BLaER1 treated with 17β-estradiol and CSF1 and Interleukin-3, amounts not matched to agents 10 nM and 100 nM (cell line): ENCODE data around the gene SMIM24.
"Not testable (repeated sequence)": the region's sequence is repeated elsewhere in the genome, so short reads cannot be mapped to it uniquely, and the experiment has no call there.

Experiments used
- H3K27ac ChIP-seq, 11 experiments: shearing (Covaris generic); formaldehyde crosslinking; 2 replicates each; pipeline ENCODE4 v1.8.1; 2022
- H3K27me3 ChIP-seq, 11 experiments: shearing (Covaris generic); formaldehyde crosslinking; 2 replicates each; pipeline ENCODE4 v1.8.1; 2022
- H3K36me3 ChIP-seq, 11 experiments: shearing (Covaris generic); formaldehyde crosslinking; 2 replicates each; pipeline ENCODE4 v1.8.1; 2022
- H3K4me1 ChIP-seq, 10 experiments: shearing (Covaris generic); formaldehyde crosslinking; 2 replicates each; pipeline ENCODE4 v1.8.1; 2022
- H3K4me2 ChIP-seq, 11 experiments: shearing (Covaris generic); formaldehyde crosslinking; 2 replicates each; pipeline ENCODE4 v1.8.1; 2022
- H3K4me3 ChIP-seq, 10 experiments: shearing (Covaris generic); formaldehyde crosslinking; 2 replicates each; pipeline ENCODE4 v1.8.1; 2022
- H3K9ac ChIP-seq, 11 experiments: shearing (Covaris generic); formaldehyde crosslinking; 2 replicates each; pipeline ENCODE4 v1.8.1; 2022
- H3K9me3 ChIP-seq, 11 experiments: shearing (Covaris generic); formaldehyde crosslinking; replicated peaks in 1 of 11; 2 replicates each; pipeline ENCODE4 v1.8.1; 2022
- H4K20me1 ChIP-seq, 11 experiments: shearing (Covaris generic); formaldehyde crosslinking; 2 replicates each; pipeline ENCODE4 v1.8.1; 2022
- Cebpa-rat ChIP-seq, 11 experiments: shearing (Covaris generic); IDR thresholded peaks; 2 replicates each; pipeline ENCODE4 v1.8.1; 2022

The SMIM24 gene

DNA sequence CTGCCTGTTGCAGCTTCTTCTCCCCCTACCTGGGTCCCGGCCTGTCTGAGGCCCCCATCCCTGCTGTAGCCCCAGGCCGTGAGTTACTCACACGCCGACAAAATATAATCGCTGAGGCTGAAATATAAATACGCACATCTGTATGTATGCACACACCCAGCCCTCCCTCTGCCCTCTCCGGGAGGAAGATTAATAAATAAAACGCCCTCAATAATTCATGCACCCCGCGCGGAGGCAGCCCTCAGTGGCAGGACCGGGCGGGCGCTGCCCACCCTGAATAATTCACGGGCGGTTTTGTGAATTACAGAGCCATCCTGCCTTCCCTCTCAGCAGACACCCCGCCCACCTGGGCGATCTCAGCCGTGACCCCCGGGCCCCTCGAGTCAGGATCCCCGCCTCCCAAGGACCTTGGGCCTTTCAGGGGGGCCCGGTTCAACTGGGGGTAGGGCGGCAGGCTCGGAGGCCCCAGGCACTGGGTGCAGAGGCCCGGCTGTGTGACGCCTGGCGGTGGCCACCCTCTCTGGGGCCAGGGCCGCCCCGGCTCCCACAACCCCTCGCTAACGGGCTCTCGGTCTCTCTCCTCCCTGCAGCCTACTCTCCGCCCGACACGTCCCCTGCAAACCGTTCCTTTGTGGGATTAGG is 24.2 kb downstream of the SMIM24 start:
- Histone ChIP-seq H3K9ac (peak overlapping the region in 7 of 11 experiments; percentile 1 to 41 (median 28); a peak in 6 of 22 replicates), H3K4me3 (no peak overlapping the region), H3K4me1 (peaks cover 49 to 65% (median 56%) of the 10 kb centered on the region in 10 experiments), H3K36me3 (peaks cover 67 to 93% (median 75%) of the 10 kb centered on the region in 11 experiments), H3K27me3 (no peaks in the 10 kb centered on the region), H4K20me1 (peaks cover 64 to 100% (median 92%) of the 10 kb centered on the region in 11 experiments), H3K9me3 (no peaks in the 10 kb centered on the region), H3K4me2 (peak overlapping the region; percentile 35 to 90 (median 80); a peak in 21 of 22 replicates), H3K27ac (no peak overlapping the region)
- no peak for TF ChIP-seq Cebpa-rat (IDR thresholded peaks at IDR 0.05)

DNA sequence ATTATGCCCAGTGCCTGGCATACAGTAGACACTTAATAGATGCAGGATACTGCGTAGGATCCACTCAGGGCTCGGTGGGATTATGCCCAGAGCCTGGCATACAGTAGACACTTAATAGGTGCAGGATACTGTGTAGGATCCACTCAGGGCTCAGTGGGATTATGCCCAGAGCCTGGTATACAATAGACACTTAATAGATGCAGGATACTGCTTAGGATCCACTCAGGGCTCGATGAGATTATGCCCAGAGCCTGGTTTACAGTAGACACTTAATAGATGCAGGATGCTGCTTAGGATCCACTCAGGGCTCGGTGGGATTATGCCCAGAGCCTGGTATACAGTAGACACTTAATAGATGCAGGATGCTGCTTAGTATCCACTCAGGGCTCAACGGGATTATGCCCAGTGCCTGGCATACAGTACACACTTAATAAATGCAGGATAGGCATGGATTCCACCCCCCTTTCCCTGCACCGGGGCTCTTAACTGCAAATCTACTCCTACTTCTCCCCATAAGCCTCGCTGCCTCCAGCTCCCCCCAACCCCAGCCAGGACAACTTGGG is 24.9 kb downstream of the SMIM24 start:
- Histone ChIP-seq H3K27ac (no peak overlapping the region), H3K9ac (peak overlapping the region in 4 of 11 experiments; percentile 1 to 38 (median 16); a peak in 1 of 22 replicates), H3K4me2 (peak overlapping the region in 9 of 11 experiments; percentile 35 to 90 (median 80); a peak in 18 of 22 replicates), H3K4me3 (no peak overlapping the region), H3K9me3 (no peaks in the 10 kb centered on the region), H4K20me1 (peaks cover 64 to 100% (median 94%) of the 10 kb centered on the region in 11 experiments), H3K27me3 (no peaks in the 10 kb centered on the region), H3K36me3 (peaks cover 63 to 90% (median 75%) of the 10 kb centered on the region in 11 experiments), H3K4me1 (peaks cover 55 to 71% (median 61%) of the 10 kb centered on the region in 10 experiments)
- TF ChIP-seq Cebpa-rat (IDR thresholded peaks at IDR 0.05) = no peak

DNA sequence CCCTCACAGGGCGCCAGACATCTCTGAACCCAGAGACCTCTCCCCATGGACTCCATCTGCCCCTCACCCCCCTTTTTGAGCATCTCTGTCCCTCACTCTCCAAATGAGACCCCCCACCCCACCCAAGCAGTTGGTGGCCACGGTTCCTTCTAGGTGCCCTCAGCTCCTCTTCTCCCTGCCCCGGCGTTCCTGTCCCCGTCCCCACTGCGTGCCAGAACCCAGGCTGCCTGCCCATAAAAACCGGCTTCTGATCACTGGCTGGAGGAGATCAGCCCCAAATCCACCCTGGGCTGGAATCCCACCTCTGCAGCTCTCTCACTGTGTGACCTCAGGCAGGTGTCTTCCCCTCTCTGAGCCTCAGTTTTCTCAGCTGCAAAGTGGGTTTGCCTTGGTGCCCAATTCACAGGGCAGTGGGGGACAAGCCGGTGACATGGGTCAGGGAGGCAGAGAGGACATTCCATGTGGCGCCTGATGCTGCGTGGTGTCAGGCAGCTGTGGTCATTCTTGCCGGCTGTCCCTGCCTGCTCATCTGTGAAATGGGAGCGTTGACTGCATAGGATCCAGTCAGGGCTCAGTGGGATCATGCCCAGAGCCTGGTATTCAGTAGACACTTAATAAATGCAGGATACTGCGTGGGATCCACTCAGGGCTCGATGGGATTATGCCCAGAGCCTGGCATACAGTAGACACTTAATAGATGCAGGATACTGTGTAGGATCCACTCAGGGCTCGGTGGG is 25.5 kb downstream of the SMIM24 start:
- Histone ChIP-seq H3K9ac (no peak overlapping the region), H3K4me2 (no peak overlapping the region), H3K4me1 (peaks cover 61 to 75% (median 66%) of the 10 kb centered on the region in 10 experiments), H3K9me3 (no peaks in the 10 kb centered on the region), H3K36me3 (peaks cover 60 to 90% (median 75%) of the 10 kb centered on the region in 11 experiments), H3K27me3 (no peaks in the 10 kb centered on the region), H3K27ac (no peak overlapping the region), H4K20me1 (peaks cover 59 to 100% (median 92%) of the 10 kb centered on the region in 11 experiments), H3K4me3 (no peak overlapping the region)
- no peak for TF ChIP-seq Cebpa-rat (IDR thresholded peaks at IDR 0.05)

DNA sequence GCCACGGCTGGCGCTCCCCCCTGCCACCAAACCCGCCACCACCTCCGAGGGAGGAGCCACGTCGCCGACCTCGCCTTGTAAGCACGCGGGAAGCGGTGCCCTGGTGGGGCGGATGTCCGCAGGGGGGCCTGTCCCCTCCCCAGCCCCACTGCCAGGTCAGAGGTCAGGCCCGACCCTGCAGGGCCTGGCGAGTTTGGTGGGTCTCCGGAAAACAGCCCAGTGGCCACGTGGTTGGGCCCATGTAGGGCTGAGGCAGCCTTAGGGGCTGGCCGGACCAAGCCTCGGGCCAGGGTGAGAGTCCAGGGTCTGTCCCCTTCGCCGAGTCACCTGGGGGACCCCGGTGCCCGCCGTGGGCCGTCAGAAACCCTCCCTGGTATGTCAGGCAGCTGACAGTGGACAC is 26.5 kb downstream of the SMIM24 start:
- Histone ChIP-seq H3K4me1 (peaks cover 52 to 75% (median 63%) of the 10 kb centered on the region in 10 experiments), H3K4me2 (no peak overlapping the region), H4K20me1 (peaks cover 51 to 100% (median 90%) of the 10 kb centered on the region in 11 experiments), H3K36me3 (peaks cover 67 to 90% (median 79%) of the 10 kb centered on the region in 11 experiments), H3K27ac (peak overlapping the region in 1 of 11 experiments; percentile 17; a peak in 1 of 22 replicates), H3K9ac (no peak overlapping the region), H3K27me3 (no peaks in the 10 kb centered on the region), H3K4me3 (no peak overlapping the region), H3K9me3 (no peaks in the 10 kb centered on the region)
- no peak for TF ChIP-seq Cebpa-rat (IDR thresholded peaks at IDR 0.05)

DNA sequence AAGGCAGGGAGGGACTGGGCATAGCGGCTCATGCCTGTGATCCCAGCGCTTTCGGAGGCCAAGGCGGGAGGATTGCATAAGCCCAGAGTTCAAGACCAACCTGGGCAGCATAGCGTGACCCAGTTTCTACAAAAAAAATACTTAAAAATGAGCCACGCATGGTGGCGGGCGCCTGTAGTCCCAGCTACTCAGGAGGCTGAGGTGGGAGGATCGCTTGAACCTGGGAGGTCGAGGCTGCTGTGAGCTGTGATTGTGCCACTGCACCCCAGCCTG is 27.4 kb downstream of the SMIM24 start:
- H3K9me3 ChIP-seq, H3K4me3 ChIP-seq, H3K4me2 ChIP-seq, H3K9ac ChIP-seq, H3K27me3 ChIP-seq: not testable (repeated sequence)
- peak overlapping the region in 2 of 11 experiments; percentile 20 to 84; a peak in 2 of 22 replicates for H3K27ac ChIP-seq
- peaks cover 75 to 93% (median 86%) of the 10 kb centered on the region in 11 experiments for H3K36me3 ChIP-seq
- H4K20me1 ChIP-seq = peaks cover 42 to 100% (median 90%) of the 10 kb centered on the region in 11 experiments
- H3K4me1 ChIP-seq = peaks cover 43 to 70% (median 55%) of the 10 kb centered on the region in 10 experiments

DNA sequence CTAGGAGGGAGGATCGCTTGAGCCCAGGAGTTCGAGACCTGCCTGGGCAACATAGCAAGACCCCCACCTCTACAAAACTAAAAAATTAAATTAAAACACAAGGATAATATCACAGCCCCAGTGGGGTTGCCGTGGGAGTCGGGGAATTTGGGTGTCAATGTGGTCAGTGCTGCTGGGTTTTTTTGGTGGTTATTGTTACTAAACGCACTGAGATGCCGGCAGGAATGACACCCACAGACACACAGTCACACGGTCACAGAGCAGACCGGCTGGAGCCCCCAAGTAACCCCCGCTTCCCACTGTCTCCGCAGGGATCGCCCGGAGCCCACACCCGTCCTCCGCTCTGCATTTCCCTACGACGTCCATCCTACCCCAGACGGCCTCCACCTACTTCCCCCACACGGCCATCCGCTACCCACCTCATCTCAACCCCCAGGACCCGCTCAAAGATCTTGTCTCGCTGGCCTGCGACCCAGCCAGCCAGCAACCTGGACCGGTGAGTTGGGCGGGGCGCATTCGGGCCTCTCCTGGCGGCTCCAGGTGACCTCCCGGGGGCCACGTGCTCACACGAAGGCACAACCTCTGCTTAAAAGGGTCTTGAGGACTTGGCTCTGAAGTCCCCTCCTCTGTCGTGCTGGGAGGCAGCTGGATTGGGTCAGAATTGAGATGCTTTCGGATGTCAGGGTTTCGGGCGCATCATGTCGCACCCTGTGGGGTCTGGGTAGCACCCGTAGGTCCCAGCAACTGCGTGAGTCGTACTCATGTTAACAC is 28.0 kb downstream of the SMIM24 start:
- H3K4me3 ChIP-seq = no peak overlapping the region
- peak overlapping the region in 2 of 11 experiments; percentile 66 to 75; a peak in 2 of 22 replicates for H3K4me2 ChIP-seq
- H3K27ac ChIP-seq = peak overlapping the region in 4 of 11 experiments; percentile 25 to 85 (median 82); a peak in 6 of 22 replicates
- no peak for TF ChIP-seq Cebpa-rat (IDR thresholded peaks at IDR 0.05)
- H3K9ac ChIP-seq = peak overlapping the region in 2 of 11 experiments; percentile 16 to 68; a peak in 2 of 22 replicates
- H3K4me1 ChIP-seq = peaks cover 38 to 65% (median 50%) of the 10 kb centered on the region in 10 experiments
- no peaks in the 10 kb centered on the region for H3K9me3 ChIP-seq
- peaks cover 80 to 97% (median 89%) of the 10 kb centered on the region in 11 experiments for H3K36me3 ChIP-seq
- no peaks in the 10 kb centered on the region for H3K27me3 ChIP-seq
- peaks cover 37 to 100% (median 90%) of the 10 kb centered on the region in 11 experiments for H4K20me1 ChIP-seq

DNA sequence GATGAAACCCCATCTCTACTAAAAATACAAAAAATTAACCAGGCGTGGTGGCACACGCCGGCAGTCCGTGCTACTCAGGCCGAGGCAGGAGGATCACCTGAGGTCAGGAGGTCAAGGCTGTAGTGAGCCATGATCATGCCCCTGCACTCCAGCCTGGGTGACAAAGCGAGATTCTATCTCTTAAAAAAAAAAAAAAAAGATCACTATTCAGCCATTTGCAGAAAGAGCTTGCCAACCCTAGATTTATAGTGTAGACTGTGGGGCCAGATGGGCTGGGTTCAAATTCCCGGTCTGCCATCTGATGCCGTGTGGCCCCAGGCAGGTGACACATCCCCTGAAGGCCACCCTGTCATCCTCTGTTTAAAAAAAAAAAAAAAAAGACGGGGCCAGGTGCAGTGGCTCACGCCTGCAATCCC is 28.9 kb downstream of the SMIM24 start:
- no peak for TF ChIP-seq Cebpa-rat (IDR thresholded peaks at IDR 0.05)
- H3K4me2 ChIP-seq = peak overlapping the region; percentile 30 to 76 (median 51)
- peaks cover 30 to 100% (median 89%) of the 10 kb centered on the region in 11 experiments for H4K20me1 ChIP-seq
- peaks cover 29 to 56% (median 41%) of the 10 kb centered on the region in 10 experiments for H3K4me1 ChIP-seq
- peak overlapping the region; percentile 8 to 70 (median 53); a peak in 16 of 22 replicates for H3K9ac ChIP-seq
- peak overlapping the region; percentile 55 to 85 (median 70) for H3K27ac ChIP-seq
- no peak overlapping the region for H3K4me3 ChIP-seq
- H3K27me3 ChIP-seq = no peaks in the 10 kb centered on the region
- H3K9me3 ChIP-seq = no peaks in the 10 kb centered on the region
- peaks cover 81 to 99% (median 92%) of the 10 kb centered on the region in 11 experiments for H3K36me3 ChIP-seq

DNA sequence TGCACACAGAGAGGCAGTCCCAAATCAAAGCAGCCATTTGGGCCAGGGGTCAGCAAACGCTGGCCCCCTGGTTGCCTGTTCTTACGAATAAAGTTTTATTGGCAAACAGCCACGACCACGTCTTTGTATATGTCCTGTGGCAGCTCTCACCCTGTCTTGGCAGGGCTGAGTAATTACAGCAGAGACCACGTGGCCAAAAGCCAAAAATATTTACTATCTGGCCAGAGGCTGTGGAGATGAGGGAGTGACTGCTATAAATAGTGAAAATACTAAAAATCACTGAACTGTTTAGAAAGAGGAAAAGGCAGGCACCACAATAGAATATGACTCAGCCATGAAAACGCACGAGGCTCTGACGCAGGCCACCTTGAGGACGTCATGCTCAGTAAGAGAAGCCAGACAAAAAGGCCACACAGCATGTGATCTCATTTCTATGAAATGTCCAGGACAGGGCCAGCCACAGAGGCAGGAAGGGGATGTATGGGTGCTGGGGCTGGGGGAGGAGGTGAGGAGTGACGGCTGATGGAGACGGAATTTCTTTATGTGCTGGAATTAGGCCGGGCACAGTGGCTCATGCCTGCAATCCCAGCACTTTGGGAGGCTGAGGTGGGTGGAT is 29.4 kb downstream of the SMIM24 start:
- no peak overlapping the region for H3K4me3 ChIP-seq
- no peaks in the 10 kb centered on the region for H3K27me3 ChIP-seq
- peaks cover 24 to 50% (median 37%) of the 10 kb centered on the region in 10 experiments for H3K4me1 ChIP-seq
- H3K9ac ChIP-seq = peak overlapping the region; percentile 8 to 70 (median 53); a peak in 16 of 22 replicates
- peak overlapping the region; percentile 30 to 76 (median 53) for H3K4me2 ChIP-seq
- H3K36me3 ChIP-seq = peaks cover 83 to 99% (median 94%) of the 10 kb centered on the region in 11 experiments
- TF ChIP-seq Cebpa-rat (IDR thresholded peaks at IDR 0.05) = no peak
- H3K27ac ChIP-seq = peak overlapping the region; percentile 55 to 85 (median 70)
- no peaks in the 10 kb centered on the region for H3K9me3 ChIP-seq
- H4K20me1 ChIP-seq = peaks cover 30 to 100% (median 89%) of the 10 kb centered on the region in 11 experiments
